ENCODE measurements around the gene PBRM1. TPM values are rescaled to one million over a fixed set of nuclear protein-coding genes. Genes with fewer than 3 reads are reported as not detected.
A peak's percentile ranks its signal among the peaks of the same experiment; 100 is the strongest.

Gene PBRM1
- total and polyA plus RNA-seq, 2 of the 13 experiments (the other 11 are each of a cell fraction or from before 2014, with no cell fraction given) = 10.9 to 33.2 TPM

DNA sequence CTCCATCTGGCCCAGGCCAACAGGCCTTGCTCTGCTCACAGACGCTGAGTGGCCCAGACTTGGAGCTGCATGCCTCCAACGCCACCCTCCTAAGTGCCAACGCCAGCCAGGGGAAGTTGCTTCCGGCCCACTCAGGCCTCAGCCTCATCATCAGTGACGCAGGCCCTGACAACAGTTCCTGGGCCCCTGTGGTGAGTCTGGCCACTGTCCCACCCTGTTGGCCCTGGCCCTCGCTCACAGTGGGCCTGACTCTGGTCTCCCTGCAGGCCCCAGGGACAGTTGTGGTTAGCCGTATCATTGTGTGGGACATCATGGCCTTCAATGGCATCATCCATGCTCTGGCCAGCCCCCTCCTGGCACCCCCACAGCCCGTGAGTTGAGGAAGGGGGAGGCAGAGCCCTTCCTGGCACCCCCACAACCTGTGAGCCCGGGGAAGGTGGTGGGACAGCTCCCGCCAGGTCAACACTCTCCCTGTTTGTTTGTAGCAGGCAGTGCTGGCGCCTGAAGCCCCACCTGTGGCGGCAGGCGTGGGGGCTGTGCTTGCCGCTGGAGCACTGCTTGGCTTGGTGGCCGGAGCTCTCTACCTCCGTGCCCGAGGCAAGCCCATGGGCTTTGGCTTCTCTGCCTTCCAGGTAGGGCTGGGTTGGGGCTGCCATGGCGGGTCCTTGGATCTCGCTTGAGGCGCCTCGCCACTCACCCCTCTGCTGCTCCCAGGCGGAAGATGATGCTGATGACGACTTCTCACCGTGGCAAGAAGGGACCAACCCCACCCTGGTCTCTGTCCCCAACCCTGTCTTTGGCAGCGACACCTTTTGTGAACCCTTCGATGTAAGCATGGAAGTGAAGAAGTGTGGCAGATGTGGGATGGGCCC lies 162.1 kb downstream of the PBRM1 start (continued):
- TF ChIP-seq ZNF251 (CRISPR knock-in tag; IDR thresholded peaks at IDR 0.05) (no peak), AGO1 (IDR thresholded peaks at IDR 0.05; ENCODE audit: low read depth, low read length, poor library complexity, severe bottlenecking) (peak; percentile 82), ZBTB20 (CRISPR knock-in tag; IDR thresholded peaks at IDR 0.05; ENCODE audit: borderline replicate concordance, low read depth) (no peak), RBFOX2 (IDR thresholded peaks at IDR 0.05; ENCODE audit: low read depth, low read length) (peak; percentile 48), ZNF484 (CRISPR knock-in tag; IDR thresholded peaks at IDR 0.05; ENCODE audit: borderline replicate concordance, low read depth) (no peak), ZNF501 (CRISPR knock-in tag; IDR thresholded peaks at IDR 0.05) (no peak), ZC3H13 (CRISPR knock-in tag; IDR thresholded peaks at IDR 0.05) (peak; percentile 26; the same call in 1 of the 2 replicates), PHF20 (CRISPR knock-in tag; IDR thresholded peaks at IDR 0.05) (no peak), GLI4 (CRISPR knock-in tag; IDR thresholded peaks at IDR 0.05; ENCODE audit: borderline replicate concordance) (no peak), ZIK1 (CRISPR knock-in tag; IDR thresholded peaks at IDR 0.05; ENCODE audit: borderline replicate concordance, low read depth) (no peak)
- TF ChIP-seq, protein P1, sequence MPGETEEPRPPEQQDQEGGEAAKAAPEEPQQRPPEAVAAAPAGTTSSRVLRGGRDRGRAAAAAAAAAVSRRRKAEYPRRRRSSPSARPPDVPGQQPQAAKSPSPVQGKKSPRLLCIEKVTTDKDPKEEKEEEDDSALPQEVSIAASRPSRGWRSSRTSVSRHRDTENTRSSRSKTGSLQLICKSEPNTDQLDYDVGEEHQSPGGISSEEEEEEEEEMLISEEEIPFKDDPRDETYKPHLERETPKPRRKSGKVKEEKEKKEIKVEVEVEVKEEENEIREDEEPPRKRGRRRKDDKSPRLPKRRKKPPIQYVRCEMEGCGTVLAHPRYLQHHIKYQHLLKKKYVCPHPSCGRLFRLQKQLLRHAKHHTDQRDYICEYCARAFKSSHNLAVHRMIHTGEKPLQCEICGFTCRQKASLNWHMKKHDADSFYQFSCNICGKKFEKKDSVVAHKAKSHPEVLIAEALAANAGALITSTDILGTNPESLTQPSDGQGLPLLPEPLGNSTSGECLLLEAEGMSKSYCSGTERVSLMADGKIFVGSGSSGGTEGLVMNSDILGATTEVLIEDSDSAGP (CRISPR knock-in tag; IDR thresholded peaks at IDR 0.05; ENCODE audit: borderline replicate concordance) = 0 out of 2 replicates have a peak, but pooled peaks have one; percentile 39
- TF ChIP-seq, protein P2, sequence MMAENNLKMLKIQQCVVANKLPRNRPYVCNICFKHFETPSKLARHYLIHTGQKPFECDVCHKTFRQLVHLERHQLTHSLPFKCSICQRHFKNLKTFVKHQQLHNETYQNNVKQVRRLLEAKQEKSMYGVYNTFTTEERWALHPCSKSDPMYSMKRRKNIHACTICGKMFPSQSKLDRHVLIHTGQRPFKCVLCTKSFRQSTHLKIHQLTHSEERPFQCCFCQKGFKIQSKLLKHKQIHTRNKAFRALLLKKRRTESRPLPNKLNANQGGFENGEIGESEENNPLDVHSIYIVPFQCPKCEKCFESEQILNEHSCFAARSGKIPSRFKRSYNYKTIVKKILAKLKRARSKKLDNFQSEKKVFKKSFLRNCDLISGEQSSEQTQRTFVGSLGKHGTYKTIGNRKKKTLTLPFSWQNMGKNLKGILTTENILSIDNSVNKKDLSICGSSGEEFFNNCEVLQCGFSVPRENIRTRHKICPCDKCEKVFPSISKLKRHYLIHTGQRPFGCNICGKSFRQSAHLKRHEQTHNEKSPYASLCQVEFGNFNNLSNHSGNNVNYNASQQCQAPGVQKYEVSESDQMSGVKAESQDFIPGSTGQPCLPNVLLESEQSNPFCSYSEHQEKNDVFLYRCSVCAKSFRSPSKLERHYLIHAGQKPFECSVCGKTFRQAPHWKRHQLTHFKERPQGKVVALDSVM (CRISPR knock-in tag; IDR thresholded peaks at IDR 0.05) = no peak
- TF ChIP-seq, protein P3, sequence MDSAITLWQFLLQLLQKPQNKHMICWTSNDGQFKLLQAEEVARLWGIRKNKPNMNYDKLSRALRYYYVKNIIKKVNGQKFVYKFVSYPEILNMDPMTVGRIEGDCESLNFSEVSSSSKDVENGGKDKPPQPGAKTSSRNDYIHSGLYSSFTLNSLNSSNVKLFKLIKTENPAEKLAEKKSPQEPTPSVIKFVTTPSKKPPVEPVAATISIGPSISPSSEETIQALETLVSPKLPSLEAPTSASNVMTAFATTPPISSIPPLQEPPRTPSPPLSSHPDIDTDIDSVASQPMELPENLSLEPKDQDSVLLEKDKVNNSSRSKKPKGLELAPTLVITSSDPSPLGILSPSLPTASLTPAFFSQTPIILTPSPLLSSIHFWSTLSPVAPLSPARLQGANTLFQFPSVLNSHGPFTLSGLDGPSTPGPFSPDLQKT (CRISPR knock-in tag; IDR thresholded peaks at IDR 0.05; ENCODE audit: borderline replicate concordance) = no peak
